Ectodermal cell (in vitro differentiated cells): Measurements from ENCODE around the gene PCDHB14.
"Not testable (repeated sequence)": the region's sequence is repeated elsewhere in the genome, so short reads cannot be mapped to it uniquely, and the experiment has no call there.

Experiments
- H3K27ac ChIP-seq: 2 replicates; pipeline ENCODE4 v1.7.0; 2013; ENCODE audit warnings: mild to moderate bottlenecking, low read depth, low read length; ENCODE audit not compliant: insufficient read depth, poor library complexity, severe bottlenecking
- H3K27me3 ChIP-seq: 2 replicates; pipeline ENCODE4 v1.7.0; 2013; ENCODE audit warnings: mild to moderate bottlenecking, low read length; ENCODE audit not compliant: insufficient read depth, control insufficient read depth, poor library complexity, severe bottlenecking
- H3K36me3 ChIP-seq: one replicate; pipeline ENCODE4 v1.7.0; 2013; ENCODE audit warnings: low read length; ENCODE audit not compliant: control insufficient read depth, insufficient read depth
- H3K4me1 ChIP-seq: one replicate; pipeline ENCODE4 v1.7.0; 2013; ENCODE audit warnings: low read length; ENCODE audit not compliant: control insufficient read depth, insufficient read depth
- H3K4me3 ChIP-seq: 2 replicates; pipeline ENCODE4 v1.7.0; 2013; ENCODE audit warnings: low read depth, low read length, control low read depth; ENCODE audit not compliant: insufficient read depth
- H3K9me3 ChIP-seq: 2 replicates; pipeline ENCODE4 v1.7.0; 2013; ENCODE audit warnings: mild to moderate bottlenecking, low read length, moderate library complexity; ENCODE audit not compliant: control insufficient read depth
- WGBS, 2 experiments: methylation state at CpG; one replicate each; pipeline ENCODE4 v1.1.7; 2013; ENCODE audit warnings: missing lambda C conversion rate in 2 of 2; 5-methylcytosine and 5-hydroxymethylcytosine counted together

PCDHB14 gene

DNA sequence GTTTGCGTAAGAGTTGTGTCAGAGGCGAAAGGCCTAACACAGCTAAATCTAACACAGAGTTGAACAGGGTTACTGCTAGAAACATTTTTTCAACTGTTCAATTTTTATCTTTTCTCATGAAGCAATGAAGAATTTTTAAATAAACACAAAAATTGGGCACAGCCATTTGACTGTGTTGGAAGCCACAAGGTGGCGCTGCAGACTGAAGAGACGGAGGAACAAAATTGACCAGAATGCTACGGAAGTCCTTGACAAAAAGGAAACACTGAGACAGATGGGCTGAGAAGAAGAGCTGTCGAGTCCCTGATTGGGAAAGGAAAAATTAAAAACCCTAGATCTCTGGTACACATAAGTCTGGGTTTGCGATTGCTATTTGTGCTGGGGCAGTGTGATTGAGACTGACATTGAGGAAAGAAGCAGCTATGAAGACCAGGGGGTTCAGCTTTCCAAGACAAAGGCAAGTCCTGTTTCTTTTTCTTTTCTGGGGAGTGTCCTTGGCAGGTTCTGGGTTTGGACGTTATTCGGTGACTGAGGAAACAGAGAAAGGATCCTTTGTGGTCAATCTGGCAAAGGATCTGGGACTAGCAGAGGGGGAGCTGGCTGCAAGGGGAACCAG lies 36.1 kb upstream of the PCDHB14 start, which contains the start of gene PCDHB9:
PCDHB9 (plus strand) TSS at position 265 of the 616 bp plus-strand sequence; CDS start at position 423, 158 bp downstream.
- Histone ChIP-seq H3K36me3 (no peaks in the 10 kb centered on the region), H3K27me3 (no peaks in the 10 kb centered on the region), H3K4me3 (no peak within 1 kb of the TSS), H3K4me1 (no peaks in the 10 kb centered on the region), H3K27ac (no peak within 1 kb of the TSS), H3K9me3 (no peaks in the 10 kb centered on the region)
- WGBS, 2 experiments = 51 to 55% methylated on average over 7 of the region's 9 CpGs

DNA sequence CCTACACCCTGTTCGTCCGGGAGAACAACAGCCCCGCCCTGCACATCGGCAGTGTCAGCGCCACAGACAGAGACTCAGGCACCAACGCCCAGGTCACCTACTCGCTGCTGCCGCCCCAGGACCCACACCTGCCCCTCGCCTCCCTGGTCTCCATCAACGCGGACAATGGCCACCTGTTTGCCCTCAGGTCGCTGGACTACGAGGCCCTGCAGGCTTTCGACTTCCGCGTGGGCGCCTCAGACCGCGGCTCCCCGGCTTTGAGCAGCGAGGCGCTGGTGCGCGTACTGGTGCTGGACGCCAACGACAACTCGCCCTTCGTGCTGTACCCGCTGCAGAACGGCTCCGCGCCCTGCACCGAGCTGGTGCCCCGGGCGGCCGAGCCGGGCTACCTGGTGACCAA lies 34.5 kb upstream of the PCDHB14 start:
- H3K27ac ChIP-seq, H3K27me3 ChIP-seq, H3K36me3 ChIP-seq, H3K4me3 ChIP-seq, H3K9me3 ChIP-seq, H3K4me1 ChIP-seq: not testable (repeated sequence)
- 94 to 95% methylated on average over 23 to 25 of the region's 37 CpGs for WGBS, 2 experiments

DNA sequence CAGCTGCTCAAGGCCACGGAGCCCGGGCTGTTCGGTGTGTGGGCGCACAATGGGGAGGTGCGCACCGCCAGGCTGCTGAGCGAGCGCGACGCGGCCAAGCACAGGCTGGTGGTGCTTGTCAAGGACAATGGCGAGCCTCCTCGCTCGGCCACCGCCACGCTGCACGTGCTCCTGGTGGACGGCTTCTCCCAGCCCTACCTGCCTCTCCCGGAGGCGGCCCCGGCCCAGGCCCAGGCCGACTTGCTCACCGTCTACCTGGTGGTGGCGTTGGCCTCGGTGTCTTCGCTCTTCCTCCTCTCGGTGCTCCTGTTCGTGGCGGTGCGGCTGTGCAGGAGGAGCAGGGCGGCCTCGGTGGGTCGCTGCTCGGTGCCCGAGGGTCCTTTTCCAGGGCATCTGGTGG lies 34.0 kb upstream of the PCDHB14 start:
- H3K27me3 ChIP-seq, H3K4me1 ChIP-seq, H3K9me3 ChIP-seq, H3K27ac ChIP-seq, H3K4me3 ChIP-seq, H3K36me3 ChIP-seq: not testable (repeated sequence)
- WGBS, 2 experiments = 91 to 94% methylated on average over 25 to 34 of the region's 35 CpGs

DNA sequence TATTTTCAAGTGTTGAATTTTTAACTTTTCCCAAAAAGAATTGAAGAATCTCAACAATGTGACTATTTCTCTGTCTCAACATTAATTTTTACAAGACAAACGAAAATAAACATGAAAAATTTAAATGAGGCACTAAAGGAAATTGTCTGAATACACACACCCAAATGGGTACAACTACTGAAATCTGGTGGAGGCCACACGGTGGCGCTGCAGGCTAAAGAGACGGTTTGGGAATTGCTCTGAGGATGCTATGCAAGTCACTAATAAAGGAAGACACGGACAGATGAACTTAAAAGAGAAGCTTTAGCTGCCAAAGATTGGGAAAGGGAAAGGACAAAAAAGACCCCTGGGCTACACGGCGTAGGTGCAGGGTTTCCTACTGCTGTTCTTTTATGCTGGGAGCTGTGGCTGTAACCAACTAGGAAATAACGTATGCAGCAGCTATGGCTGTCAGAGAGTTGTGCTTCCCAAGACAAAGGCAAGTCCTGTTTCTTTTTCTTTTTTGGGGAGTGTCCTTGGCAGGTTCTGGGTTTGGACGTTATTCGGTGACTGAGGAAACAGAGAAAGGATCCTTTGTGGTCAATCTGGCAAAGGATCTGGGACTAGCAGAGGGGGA lies 30.9 kb upstream of the PCDHB14 start, which contains the start of gene PCDHB10:
PCDHB10 (plus strand) TSS at position 244 of the 616 bp plus-strand sequence; CDS start at position 444, 200 bp downstream.
- WGBS, 2 experiments = 16 to 18% methylated on average over 8 of the region's 10 CpGs
- no peaks in the 10 kb centered on the region for H3K36me3 ChIP-seq
- peak within 1 kb of the TSS; percentile 16 for H3K4me3 ChIP-seq
- H3K27ac ChIP-seq = peak within 1 kb of the TSS; percentile 38
- no peaks in the 10 kb centered on the region for H3K4me1 ChIP-seq
- no peaks in the 10 kb centered on the region for H3K9me3 ChIP-seq
- no peaks in the 10 kb centered on the region for H3K27me3 ChIP-seq

DNA sequence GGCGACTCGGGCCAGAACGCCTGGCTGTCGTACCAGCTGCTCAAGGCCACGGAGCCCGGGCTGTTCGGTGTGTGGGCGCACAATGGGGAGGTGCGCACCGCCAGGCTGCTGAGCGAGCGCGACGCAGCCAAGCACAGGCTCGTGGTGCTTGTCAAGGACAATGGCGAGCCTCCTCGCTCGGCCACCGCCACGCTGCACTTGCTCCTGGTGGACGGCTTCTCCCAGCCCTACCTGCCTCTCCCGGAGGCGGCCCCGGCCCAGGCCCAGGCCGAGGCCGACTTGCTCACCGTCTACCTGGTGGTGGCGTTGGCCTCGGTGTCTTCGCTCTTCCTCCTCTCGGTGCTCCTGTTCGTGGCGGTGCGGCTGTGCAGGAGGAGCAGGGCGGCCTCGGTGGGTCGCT lies 28.8 kb upstream of the PCDHB14 start:
- not testable (repeated sequence) for H3K36me3 ChIP-seq, H3K4me3 ChIP-seq, H3K9me3 ChIP-seq, H3K27me3 ChIP-seq, H3K27ac ChIP-seq, H3K4me1 ChIP-seq
- WGBS, 2 experiments = 94 to 95% methylated on average over 21 to 30 of the region's 37 CpGs

DNA sequence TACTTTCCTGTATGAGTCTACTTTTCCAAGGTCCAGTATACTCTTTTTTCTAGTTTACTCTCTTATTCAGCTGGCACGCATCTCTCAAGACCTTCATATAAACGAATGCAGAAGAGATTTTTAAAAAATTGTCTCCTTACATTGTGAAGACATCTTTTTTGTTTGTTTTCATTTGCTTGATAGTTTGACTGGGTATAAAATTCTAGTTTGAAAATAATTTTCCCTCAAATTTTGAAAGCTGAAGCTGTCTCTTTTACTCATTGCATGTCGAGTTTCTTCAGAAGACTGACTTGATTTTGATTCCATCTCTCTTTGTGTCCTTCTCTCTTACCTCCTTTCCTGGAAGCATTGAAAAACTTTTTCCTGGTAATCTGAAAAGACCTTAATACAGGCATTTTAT lies 26.8 kb upstream of the PCDHB14 start:
- no peaks in the 10 kb centered on the region for H3K27me3 ChIP-seq
- H3K27ac ChIP-seq = no peak overlapping the region
- H3K4me3 ChIP-seq = no peak overlapping the region
- 69 to 70% methylated on average over 3 of the region's 3 CpGs for WGBS, 2 experiments
- H3K4me1 ChIP-seq = no peaks in the 10 kb centered on the region
- no peaks in the 10 kb centered on the region for H3K9me3 ChIP-seq
- no peaks in the 10 kb centered on the region for H3K36me3 ChIP-seq

DNA sequence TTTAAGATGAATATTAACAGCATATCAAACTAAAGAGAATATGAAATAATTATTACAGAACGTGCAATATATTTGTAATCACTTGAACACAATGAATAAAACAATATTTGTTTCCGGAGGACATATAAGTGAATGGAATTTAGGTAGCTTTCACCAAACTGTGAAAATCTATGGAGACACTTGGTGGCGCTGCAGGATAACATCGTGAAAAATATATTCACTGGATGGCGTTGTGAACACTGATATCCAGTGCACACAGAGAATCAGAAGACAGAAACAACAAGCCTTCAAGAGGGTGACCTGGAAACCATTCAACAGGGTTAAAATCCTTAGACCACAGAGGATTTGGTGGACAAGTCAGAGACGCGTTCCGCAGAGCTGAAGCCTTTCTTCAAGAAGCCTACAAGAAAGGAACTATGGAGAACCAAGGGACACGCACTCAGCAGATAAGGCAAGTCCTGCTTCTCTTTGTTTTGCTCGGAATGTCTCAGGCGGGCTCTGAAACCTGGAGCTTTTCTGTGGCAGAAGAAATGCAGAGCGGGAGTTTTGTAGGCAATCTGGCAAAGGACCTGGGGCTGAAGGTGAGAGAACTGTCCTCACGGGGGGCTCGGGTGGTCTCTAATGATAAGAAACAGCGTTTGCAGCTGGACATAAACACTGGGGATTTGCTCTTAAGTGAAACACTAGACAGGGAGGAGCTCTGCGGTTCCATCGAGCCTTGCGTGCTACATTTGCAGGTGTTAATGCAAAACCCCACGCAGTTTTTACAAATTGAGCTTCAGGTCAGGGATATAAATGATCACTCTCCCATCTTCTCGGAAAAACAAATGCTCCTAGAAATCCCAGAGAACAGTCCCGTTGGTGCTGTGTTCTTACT lies 23.5 kb upstream of the PCDHB14 start, which contains the start of gene PCDHB11:
PCDHB11 (plus strand) TSS at position 269 of the 877 bp plus-strand sequence; CDS start at position 417, 148 bp downstream.
- 82 to 83% methylated on average over 20 of the region's 21 CpGs for WGBS, 2 experiments
- Histone ChIP-seq H3K4me3 (no peak within 1 kb of the TSS), H3K27ac (no peak within 1 kb of the TSS), H3K9me3 (no peaks in the 10 kb centered on the region), H3K36me3 (no peaks in the 10 kb centered on the region), H3K27me3 (no peaks in the 10 kb centered on the region), H3K4me1 (no peaks in the 10 kb centered on the region)

DNA sequence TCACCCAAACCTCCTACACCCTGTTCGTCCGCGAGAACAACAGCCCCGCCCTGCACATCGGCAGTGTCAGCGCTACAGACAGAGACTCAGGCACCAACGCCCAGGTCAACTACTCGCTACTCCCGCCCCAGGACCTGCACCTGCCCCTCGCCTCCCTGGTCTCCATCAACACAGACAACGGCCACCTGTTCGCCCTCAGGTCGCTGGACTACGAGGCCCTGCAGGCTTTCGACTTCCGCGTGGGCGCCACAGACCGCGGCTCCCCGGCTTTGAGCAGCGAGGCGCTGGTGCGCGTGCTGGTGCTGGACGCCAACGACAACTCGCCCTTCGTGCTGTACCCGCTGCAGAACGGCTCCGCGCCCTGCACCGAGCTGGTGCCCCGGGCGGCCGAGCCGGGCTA lies 22.0 kb upstream of the PCDHB14 start:
- not testable (repeated sequence) for H3K27ac ChIP-seq, H3K9me3 ChIP-seq, H3K36me3 ChIP-seq, H3K4me1 ChIP-seq, H3K4me3 ChIP-seq, H3K27me3 ChIP-seq
- WGBS, 2 experiments = 87 to 91% methylated on average over 18 to 20 of the region's 38 CpGs

DNA sequence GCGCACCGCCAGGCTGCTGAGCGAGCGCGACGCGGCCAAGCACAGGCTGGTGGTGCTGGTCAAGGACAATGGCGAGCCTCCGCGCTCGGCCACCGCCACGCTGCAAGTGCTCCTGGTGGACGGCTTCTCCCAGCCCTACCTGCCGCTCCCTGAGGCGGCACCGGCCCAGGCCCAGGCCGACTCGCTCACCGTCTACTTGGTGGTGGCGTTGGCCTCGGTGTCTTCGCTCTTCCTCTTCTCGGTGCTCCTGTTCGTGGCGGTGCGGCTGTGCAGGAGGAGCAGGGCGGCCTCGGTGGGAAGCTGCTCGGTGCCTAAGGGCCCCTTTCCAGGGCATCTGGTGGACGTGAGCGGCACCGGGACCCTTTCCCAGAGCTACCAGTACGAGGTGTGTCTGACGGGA lies 21.5 kb upstream of the PCDHB14 start:
- H3K4me3 ChIP-seq, H3K36me3 ChIP-seq, H3K27ac ChIP-seq, H3K4me1 ChIP-seq, H3K27me3 ChIP-seq, H3K9me3 ChIP-seq: not testable (repeated sequence)
- 94 to 96% methylated on average over 33 of the region's 35 CpGs for WGBS, 2 experiments

DNA sequence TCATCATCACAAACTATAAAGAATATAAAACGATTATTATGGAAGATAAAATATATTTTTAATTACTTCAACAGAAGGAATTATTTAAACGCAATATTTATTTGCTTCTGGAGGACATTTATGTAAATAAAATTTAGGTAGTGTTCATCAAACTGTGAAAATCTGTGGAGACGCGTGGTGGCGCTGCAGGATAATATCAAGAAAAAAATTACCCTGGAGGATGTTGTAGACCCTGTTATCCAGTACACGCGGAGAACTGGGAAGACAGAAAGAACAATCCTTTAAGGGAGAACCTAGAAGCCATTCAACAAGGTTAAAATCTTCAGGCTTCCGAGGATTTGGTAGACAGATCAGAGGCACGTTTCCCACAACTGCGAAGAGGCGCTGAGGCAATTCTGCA lies 14.7 kb upstream of the PCDHB14 start, which contains the start of gene PCDHB12:
PCDHB12 (plus strand) TSS at position 242 of the 400 bp plus-strand sequence. CDS start 189 bp downstream, outside the sequence.
- 84 to 89% methylated on average over 10 of the region's 11 CpGs for WGBS, 2 experiments
- H3K4me1 ChIP-seq = no peaks in the 10 kb centered on the region
- H3K4me3 ChIP-seq = no peak within 1 kb of the TSS
- no peaks in the 10 kb centered on the region for H3K27me3 ChIP-seq
- no peak within 1 kb of the TSS for H3K27ac ChIP-seq
- H3K9me3 ChIP-seq = no peaks in the 10 kb centered on the region
- H3K36me3 ChIP-seq = no peaks in the 10 kb centered on the region
